ENCODE data around the gene ANTXR2. TPM values are rescaled to one million over a fixed set of nuclear protein-coding genes. Genes with fewer than 3 reads are reported as not detected.
A peak's percentile ranks its signal among the peaks of the same experiment; 100 is the strongest.

ANTXR2 gene
- total RNA-seq, 8 experiments from 2014 or later, result 10.5 to 72.6 (median 39.5) TPM

- Histone ChIP-seq H3K4me3 (no peak overlapping the region), H3K27ac (no peak overlapping the region), H3K4me1 (replicated peaks in 1 of 2) (peaks cover 0 to 9% of the 10 kb centered on the region in 2 donors)
- 90 to 100% (median 100%) methylated on average over 1 of the region's 1 CpG; no CpG with 5 or more reads in 3 of the 10 experiments for WGBS, 10 experiments
- in situ Hi-C loops (cut with MboI; ENCODE audit: low pct_unique_long_range_greater_than_20kb in 2 of 9, low sequenced_read_pairs in 9 of 9, unreplicated experiment in 9 of 9), result no loop called here
- no peak for ATAC-seq (replicated peaks in 6 of 8)
Measured at GRCh38 chr4:79872738-79873137, 200.3 kb downstream of the ANTXR2 start.

GRCh38 chr4:79871961-79872360, 201.1 kb downstream of the ANTXR2 start:
- no peak for ATAC-seq (replicated peaks in 6 of 8)
- Histone ChIP-seq H3K4me3 (no peak overlapping the region), H3K27ac (no peak overlapping the region), H3K4me1 (replicated peaks in 1 of 2) (peaks cover 0 to 9% of the 10 kb centered on the region in 2 donors)
- in situ Hi-C loops (cut with MboI; ENCODE audit: low pct_unique_long_range_greater_than_20kb in 2 of 9, low sequenced_read_pairs in 9 of 9, unreplicated experiment in 9 of 9), result no loop called here
- 19 to 71% (median 64%) methylated on average over 2 to 3 of the region's 3 CpGs; no CpG with 5 or more reads in 2 of the 10 experiments for WGBS, 10 experiments

GRCh38 chr4:79869597-79870237, 203.3 kb downstream of the ANTXR2 start:
- in situ Hi-C loops (cut with MboI; ENCODE audit: low pct_unique_long_range_greater_than_20kb in 2 of 9, low sequenced_read_pairs in 9 of 9, unreplicated experiment in 9 of 9), result no loop called here
- peak in 6 of 8 experiments; percentile 46 to 82 (median 72) for ATAC-seq (replicated peaks in 6 of 8)
- WGBS, 10 experiments, result 13 to 88% (median 48%) methylated on average over 1 to 4 of the region's 4 CpGs
- peaks cover 8 to 14% of the 10 kb centered on the region in 2 donors for H3K4me1 ChIP-seq (replicated peaks in 1 of 2)
- H3K27ac ChIP-seq, result no peak overlapping the region
- no peak overlapping the region for H3K4me3 ChIP-seq

- H3K4me3 ChIP-seq, result no peak overlapping the region
- no peak overlapping the region for H3K27ac ChIP-seq
- in situ Hi-C loops (cut with MboI; ENCODE audit: low pct_unique_long_range_greater_than_20kb in 2 of 9, low sequenced_read_pairs in 9 of 9, unreplicated experiment in 9 of 9), result no loop called here
- ATAC-seq (replicated peaks in 6 of 8), result peak in 4 of 8 experiments; percentile 14 to 47 (median 30)
- peaks cover 10 to 14% of the 10 kb centered on the region in 2 donors for H3K4me1 ChIP-seq (replicated peaks in 1 of 2)
- 0 to 60% (median 44%) methylated on average over 1 to 2 of the region's 2 CpGs; no CpG with 5 or more reads in 1 of the 10 experiments for WGBS, 10 experiments
Measured at GRCh38 chr4:79865201-79865597, 207.8 kb downstream of the ANTXR2 start.

- Histone ChIP-seq H3K4me1 (replicated peaks in 1 of 2) (peaks cover 8 to 10% of the 10 kb centered on the region in 2 donors), H3K4me3 (no peak overlapping the region), H3K27ac (no peak overlapping the region)
- ATAC-seq (replicated peaks in 6 of 8), result peak in 7 of 8 experiments; percentile 44 to 89 (median 50)
- 52 to 100% (median 81%) methylated on average over 1 to 3 of the region's 3 CpGs; no CpG with 5 or more reads in 1 of the 10 experiments for WGBS, 10 experiments
- in situ Hi-C loops (cut with MboI; ENCODE audit: low pct_unique_long_range_greater_than_20kb in 2 of 9, low sequenced_read_pairs in 9 of 9, unreplicated experiment in 9 of 9), result no loop called here
Measured at GRCh38 chr4:79864500-79865200, 208.4 kb downstream of the ANTXR2 start.

GRCh38 chr4:79863333-79863732, 209.7 kb downstream of the ANTXR2 start:
- in situ Hi-C loops (cut with MboI; ENCODE audit: low pct_unique_long_range_greater_than_20kb in 2 of 9, low sequenced_read_pairs in 9 of 9, unreplicated experiment in 9 of 9), result no loop called here
- Histone ChIP-seq H3K27ac (no peak overlapping the region), H3K4me3 (no peak overlapping the region), H3K4me1 (replicated peaks in 1 of 2) (peaks cover 6 to 10% of the 10 kb centered on the region in 2 donors)
- no peak for ATAC-seq (replicated peaks in 6 of 8)
- 82 to 100% (median 94%) methylated on average over 1 to 3 of the region's 3 CpGs; no CpG with 5 or more reads in 1 of the 10 experiments for WGBS, 10 experiments

GRCh38 chr4:79862821-79863220, 210.2 kb downstream of the ANTXR2 start:
- in situ Hi-C loops (cut with MboI; ENCODE audit: low pct_unique_long_range_greater_than_20kb in 2 of 9, low sequenced_read_pairs in 9 of 9, unreplicated experiment in 9 of 9), result no loop called here
- Histone ChIP-seq H3K4me3 (no peak overlapping the region), H3K4me1 (replicated peaks in 1 of 2) (peaks cover 6 to 10% of the 10 kb centered on the region in 2 donors), H3K27ac (no peak overlapping the region)
- 50 to 100% (median 83%) methylated on average over 1 to 3 of the region's 3 CpGs; no CpG with 5 or more reads in 1 of the 10 experiments for WGBS, 10 experiments
- no peak for ATAC-seq (replicated peaks in 6 of 8)

- 55 to 100% (median 100%) methylated on average over 1 of the region's 1 CpG; no CpG with 5 or more reads in 1 of the 10 experiments for WGBS, 10 experiments
- no peak for ATAC-seq (replicated peaks in 6 of 8)
- Histone ChIP-seq H3K27ac (no peak overlapping the region), H3K4me3 (no peak overlapping the region), H3K4me1 (replicated peaks in 1 of 2) (peaks cover 0 to 5% of the 10 kb centered on the region in 2 donors)
- in situ Hi-C loops (cut with MboI; ENCODE audit: low pct_unique_long_range_greater_than_20kb in 2 of 9, low sequenced_read_pairs in 9 of 9, unreplicated experiment in 9 of 9), result no loop called here
Measured at GRCh38 chr4:79857811-79858210, 215.2 kb downstream of the ANTXR2 start.

GRCh38 chr4:79856196-79856595, 216.8 kb downstream of the ANTXR2 start:
- no peak overlapping the region for H3K4me3 ChIP-seq
- WGBS, 10 experiments, result 50 to 100% (median 80%) methylated on average over 2 to 3 of the region's 3 CpGs
- peaks cover 0 to 5% of the 10 kb centered on the region in 2 donors for H3K4me1 ChIP-seq (replicated peaks in 1 of 2)
- ATAC-seq (replicated peaks in 6 of 8), result no peak
- H3K27ac ChIP-seq, result no peak overlapping the region
- in situ Hi-C loops (cut with MboI; ENCODE audit: low pct_unique_long_range_greater_than_20kb in 2 of 9, low sequenced_read_pairs in 9 of 9, unreplicated experiment in 9 of 9), result no loop called here

- Histone ChIP-seq H3K27ac (no peak overlapping the region), H3K4me3 (no peak overlapping the region), H3K4me1 (replicated peaks in 1 of 2) (peaks cover 0 to 5% of the 10 kb centered on the region in 2 donors)
- in situ Hi-C loops (cut with MboI; ENCODE audit: low pct_unique_long_range_greater_than_20kb in 2 of 9, low sequenced_read_pairs in 9 of 9, unreplicated experiment in 9 of 9), result no loop called here
- peak in 4 of 8 experiments; percentile 47 to 93 (median 89) for ATAC-seq (replicated peaks in 6 of 8)
- WGBS, 10 experiments, result 0 to 83% (median 48%) methylated on average over 1 to 4 of the region's 4 CpGs
Measured at GRCh38 chr4:79854856-79855502, 218.1 kb downstream of the ANTXR2 start.

GRCh38 chr4:79852305-79852730, 220.7 kb downstream of the ANTXR2 start:
- peak in 1 of 8 experiments; percentile 50 for ATAC-seq (replicated peaks in 6 of 8)
- Histone ChIP-seq H3K4me3 (no peak overlapping the region), H3K27ac (no peak overlapping the region), H3K4me1 (replicated peaks in 1 of 2) (peaks cover 0 to 5% of the 10 kb centered on the region in 2 donors)
- in situ Hi-C loops (cut with MboI; ENCODE audit: low pct_unique_long_range_greater_than_20kb in 2 of 9, low sequenced_read_pairs in 9 of 9, unreplicated experiment in 9 of 9), result no loop called here
- 34 to 100% (median 63%) methylated on average over 1 to 4 of the region's 4 CpGs; no CpG with 5 or more reads in 1 of the 10 experiments for WGBS, 10 experiments

- Histone ChIP-seq H3K27ac (no peak overlapping the region), H3K4me3 (no peak overlapping the region), H3K4me1 (replicated peaks in 1 of 2) (peaks cover 0 to 5% of the 10 kb centered on the region in 2 donors)
- in situ Hi-C loops (cut with MboI; ENCODE audit: low pct_unique_long_range_greater_than_20kb in 2 of 9, low sequenced_read_pairs in 9 of 9, unreplicated experiment in 9 of 9), result no loop called here
- WGBS, 10 experiments, result 0 to 100% (median 92%) methylated on average over 1 of the region's 1 CpG; no CpG with 5 or more reads in 1 of the 10 experiments
- ATAC-seq (replicated peaks in 6 of 8), result no peak
Measured at GRCh38 chr4:79851625-79852304, 221.3 kb downstream of the ANTXR2 start.

All from motor neuron (in vitro differentiated cells).